Raji (cell line): Measurements from ENCODE around the gene CRHR1.

ENCODE experiments used
- POLR2A ChIP-seq: IDR thresholded peaks from 2 replicates; pipeline ENCODE4 v1.6.1; 2011; ENCODE audit warnings: low read depth, low read length, control low read depth; ENCODE audit not compliant: insufficient read depth

Gene CRHR1

DNA sequence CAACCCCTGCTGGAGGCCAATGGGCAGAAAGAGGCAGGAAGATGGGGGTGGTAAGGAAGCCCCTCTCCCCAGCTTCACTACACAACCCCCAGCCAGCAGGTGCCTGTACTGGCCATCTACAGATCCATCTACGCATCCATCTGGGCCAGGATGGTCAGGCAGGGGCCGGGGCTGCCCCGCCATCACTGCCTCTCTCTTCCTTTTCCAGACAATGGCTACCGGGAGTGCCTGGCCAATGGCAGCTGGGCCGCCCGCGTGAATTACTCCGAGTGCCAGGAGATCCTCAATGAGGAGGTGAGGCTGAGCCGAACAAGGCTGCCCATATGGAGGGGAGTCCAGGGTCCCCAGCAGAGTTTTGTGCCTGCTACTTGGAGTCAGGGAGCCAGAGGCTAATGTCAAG lies 37.0 kb downstream of the CRHR1 start:
- no peak for TF ChIP-seq POLR2A

DNA sequence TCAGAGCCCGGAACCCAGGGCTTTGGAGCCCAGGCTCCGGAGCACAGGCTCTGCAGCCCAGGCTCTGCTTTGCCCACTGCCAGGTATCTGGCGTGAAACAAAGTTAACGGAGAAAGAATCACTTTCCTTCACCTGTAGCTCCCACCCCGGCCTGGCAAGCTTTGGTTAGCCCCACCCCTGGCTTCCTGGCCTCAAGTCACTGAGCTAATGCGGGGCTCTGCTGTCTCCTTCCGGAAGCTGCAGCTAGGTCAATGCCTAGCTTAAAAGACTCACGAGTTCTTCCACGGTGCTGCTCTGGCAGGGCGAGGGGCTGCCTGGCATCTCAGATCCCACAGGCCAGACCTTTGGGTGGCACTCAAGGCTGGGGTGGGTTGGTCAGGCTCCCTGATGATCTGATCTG lies 39.5 kb downstream of the CRHR1 start:
- no peak for TF ChIP-seq POLR2A

DNA sequence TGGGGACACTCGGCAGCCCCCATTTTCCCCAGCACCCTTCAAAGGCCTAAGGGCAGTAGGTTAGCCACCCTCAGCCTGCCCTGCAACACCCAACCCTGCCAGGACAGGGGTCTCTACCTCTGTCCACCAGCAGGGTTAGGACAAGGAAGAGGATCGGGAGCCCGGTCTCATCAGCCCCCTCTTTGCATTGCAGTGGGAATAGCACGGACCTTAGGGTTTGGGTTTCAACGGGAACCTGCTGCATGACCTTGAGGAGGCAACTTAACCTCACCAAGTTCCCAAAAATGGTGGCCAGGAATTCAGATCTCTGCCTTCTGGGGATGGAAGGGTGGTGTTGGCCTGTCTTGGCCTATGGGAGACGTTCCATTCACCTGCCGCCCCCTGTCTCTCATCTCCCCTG lies 40.4 kb downstream of the CRHR1 start:
- TF ChIP-seq POLR2A = no peak

DNA sequence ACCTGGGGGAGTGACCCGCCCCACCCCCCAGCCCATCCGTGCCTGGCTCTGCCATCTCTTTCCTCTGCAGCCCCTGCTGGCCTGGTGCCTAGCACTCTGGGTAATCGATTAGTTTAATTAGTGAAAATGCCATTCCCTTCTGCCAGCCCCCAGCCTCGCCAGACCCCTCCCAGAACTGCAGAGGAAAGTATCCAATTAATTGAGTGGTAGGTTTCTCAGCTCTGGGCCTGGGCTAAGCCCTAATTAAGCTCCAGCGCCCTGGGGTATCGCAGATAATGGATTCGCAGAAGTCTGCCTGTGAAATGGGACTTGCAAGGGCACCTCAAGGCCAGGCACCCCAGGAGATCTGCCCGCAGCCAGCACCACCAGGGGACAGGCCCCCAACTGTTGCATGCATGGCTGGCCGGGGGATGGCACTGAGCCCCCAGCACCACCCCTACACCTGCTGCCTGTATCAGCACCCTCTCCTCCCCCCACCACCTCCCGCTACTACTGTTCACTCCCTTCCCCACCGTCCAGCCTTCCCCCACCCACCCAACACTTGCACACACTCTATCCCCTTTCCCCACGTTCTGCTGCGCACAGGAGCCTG lies 40.9 kb downstream of the CRHR1 start:
- no peak for TF ChIP-seq POLR2A

DNA sequence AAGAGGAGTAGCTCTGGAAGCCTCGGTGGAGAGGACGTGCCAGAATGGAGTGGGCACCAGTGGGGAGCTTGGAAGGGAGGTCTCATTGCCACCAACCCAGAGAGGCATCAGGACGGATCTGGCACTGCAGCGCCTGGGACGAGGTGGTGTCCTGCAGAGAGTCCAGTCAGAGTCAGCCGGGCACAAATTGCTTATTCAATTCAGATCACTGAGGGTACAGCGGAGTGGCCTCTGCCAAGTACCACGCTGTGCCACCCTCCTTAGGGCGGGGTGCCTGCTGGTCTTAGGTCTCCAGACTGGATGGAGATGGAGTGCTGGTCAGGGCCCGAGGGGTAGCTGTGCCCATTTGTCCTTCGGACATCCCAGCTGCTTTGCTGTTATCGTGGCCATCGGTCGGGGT lies 41.7 kb downstream of the CRHR1 start:
- no peak for TF ChIP-seq POLR2A

DNA sequence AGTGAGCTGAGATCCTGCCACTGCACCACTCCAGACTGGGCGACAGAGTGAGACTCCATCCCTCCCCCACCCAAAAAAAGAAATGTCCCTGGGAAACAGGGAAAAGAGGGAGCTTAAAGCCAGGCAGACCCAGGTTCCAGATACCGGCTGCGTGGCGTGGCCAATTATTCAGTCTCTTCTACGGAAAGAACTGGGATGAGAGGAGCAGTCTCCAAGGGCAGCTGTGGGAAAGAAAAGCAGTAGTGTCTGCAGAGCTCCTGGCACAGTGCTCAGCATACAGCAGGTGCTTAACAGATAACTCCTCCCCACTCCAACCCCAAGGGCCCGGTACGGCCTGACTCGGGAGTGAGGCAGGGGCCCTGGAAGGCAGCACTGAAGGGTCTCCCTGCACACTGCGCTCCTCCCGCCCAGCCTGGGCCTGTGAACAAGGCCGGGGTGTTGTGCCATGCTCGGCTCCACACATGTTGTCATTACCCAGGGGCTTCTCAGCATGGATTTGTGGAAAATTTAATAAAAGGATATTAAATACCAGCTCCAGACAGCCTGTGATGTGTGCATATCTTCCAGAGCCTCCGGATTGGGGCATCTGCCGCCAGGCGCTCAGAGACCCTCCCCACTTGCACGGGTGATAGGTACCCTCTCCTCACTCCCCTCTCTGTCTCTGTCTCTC lies 42.9 kb downstream of the CRHR1 start:
- TF ChIP-seq POLR2A = no peak

DNA sequence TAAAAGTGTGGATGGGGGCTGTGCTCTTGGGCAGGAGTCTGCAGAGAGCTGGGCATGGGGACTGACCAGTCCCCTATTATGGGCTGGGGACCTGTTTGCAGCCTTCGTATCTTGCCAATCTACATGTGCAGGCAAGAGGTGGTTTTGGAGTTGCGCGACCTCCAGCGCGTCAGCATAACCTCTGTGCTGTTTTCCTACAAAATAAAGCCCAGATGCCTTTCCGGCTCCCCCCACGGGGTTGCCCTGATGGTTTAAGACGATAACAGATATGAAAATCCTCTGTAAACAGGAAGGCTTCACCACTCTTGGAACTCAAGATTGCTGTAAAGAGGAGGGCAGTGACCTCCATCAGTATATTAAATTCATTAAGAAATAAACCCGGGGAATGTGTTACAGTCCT lies 44.1 kb downstream of the CRHR1 start:
- no peak for TF ChIP-seq POLR2A

DNA sequence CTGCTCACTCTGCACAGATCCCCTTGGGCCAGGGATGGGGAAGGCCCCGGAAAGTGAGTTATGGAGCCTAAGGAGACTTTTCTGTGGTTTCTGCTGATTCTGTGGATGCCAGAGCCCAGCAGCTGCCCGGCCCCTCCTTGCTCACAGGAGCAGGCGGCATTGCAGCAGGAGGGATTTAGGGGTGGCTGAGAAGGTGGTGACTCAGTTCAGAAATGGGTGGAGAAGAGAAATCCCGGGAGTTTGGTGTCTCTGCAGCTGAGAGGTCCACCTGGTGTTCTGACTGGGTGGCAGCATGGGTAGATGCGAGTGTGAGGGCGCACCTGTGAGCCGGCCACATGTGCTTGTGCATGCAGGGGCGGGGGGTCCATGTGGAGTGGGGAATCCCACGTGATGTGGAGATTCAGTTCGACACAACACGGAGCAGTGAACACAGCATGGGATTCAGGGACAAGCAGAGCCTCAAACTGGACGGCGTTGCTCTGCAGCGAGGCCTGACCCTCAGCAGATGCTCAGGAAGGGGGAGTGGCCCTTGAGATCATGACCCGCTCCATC lies 44.5 kb downstream of the CRHR1 start:
- TF ChIP-seq POLR2A = no peak

DNA sequence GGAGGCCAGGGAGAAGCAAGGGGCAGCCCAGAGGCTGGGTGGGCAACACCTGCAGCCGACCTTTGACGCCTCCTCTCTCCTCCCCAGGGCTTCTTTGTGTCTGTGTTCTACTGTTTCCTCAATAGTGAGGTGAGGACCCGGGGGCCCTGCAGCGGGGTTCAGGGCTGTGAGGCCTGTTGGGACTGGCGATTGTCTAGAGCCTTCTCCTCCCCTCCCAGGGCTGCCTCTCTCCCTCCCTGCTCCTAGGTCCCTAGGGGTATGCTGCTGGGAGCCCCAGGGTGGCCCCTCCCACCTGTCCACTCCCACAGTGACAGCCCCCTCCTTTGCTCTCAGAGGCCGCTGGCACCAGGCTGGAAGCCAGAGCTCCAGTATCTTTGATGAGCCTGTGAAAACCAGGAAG lies 49.8 kb downstream of the CRHR1 start:
- no peak for TF ChIP-seq POLR2A

DNA sequence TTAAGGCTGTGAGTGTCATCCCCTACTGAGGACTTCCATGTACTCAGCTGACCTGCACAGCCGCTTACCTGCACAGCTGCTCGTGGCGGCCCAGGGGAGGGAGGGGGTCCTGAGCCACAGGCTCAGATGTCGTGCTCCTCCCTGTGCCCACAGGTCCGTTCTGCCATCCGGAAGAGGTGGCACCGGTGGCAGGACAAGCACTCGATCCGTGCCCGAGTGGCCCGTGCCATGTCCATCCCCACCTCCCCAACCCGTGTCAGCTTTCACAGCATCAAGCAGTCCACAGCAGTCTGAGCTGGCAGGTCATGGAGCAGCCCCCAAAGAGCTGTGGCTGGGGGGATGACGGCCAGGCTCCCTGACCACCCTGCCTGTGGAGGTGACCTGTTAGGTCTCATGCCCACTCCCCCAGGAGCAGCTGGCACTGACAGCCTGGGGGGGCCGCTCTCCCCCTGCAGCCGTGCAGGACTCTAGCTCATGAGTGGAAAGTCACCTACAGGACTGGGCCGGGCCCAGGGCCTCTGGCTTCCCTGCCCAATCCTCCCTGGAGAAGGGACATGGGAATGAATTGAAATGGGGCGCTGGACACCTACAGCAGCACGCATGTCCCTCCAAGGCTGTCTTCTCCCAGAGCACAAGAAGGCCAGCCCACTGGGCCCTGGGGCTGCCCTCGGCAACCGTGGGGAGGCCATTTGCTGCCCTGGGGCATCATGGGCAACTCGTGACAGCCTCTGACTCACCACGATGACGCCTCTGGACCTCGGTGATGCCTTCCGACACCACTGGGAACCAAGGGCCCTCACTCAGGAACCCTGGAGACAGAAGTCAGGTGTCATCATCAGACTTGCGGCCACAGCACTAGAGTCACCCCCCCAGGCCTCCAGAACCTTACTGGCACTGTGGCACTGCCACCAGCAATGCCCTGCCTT lies 50.6 kb downstream of the CRHR1 start:
- TF ChIP-seq POLR2A = no peak

DNA sequence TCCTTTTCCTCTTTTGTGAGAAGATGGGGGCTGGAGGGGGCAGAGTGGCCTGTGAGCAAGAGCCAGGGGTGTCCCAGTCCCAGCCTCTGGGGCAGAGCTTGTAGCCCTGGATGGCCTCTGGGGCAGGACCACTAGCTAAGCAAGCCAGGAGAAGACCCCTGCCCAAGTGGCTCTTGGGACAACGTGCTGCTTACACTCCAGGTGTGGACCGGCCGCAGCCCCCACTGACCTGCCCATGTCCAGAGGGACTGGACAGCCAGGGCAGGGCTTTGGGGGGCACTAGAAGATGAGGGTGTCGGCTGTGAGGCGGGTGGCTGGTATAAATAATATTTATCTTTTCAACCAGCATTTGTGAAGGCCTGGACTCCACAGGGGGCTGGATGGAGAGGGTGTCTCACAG lies 51.4 kb downstream of the CRHR1 start:
- no peak for TF ChIP-seq POLR2A

DNA sequence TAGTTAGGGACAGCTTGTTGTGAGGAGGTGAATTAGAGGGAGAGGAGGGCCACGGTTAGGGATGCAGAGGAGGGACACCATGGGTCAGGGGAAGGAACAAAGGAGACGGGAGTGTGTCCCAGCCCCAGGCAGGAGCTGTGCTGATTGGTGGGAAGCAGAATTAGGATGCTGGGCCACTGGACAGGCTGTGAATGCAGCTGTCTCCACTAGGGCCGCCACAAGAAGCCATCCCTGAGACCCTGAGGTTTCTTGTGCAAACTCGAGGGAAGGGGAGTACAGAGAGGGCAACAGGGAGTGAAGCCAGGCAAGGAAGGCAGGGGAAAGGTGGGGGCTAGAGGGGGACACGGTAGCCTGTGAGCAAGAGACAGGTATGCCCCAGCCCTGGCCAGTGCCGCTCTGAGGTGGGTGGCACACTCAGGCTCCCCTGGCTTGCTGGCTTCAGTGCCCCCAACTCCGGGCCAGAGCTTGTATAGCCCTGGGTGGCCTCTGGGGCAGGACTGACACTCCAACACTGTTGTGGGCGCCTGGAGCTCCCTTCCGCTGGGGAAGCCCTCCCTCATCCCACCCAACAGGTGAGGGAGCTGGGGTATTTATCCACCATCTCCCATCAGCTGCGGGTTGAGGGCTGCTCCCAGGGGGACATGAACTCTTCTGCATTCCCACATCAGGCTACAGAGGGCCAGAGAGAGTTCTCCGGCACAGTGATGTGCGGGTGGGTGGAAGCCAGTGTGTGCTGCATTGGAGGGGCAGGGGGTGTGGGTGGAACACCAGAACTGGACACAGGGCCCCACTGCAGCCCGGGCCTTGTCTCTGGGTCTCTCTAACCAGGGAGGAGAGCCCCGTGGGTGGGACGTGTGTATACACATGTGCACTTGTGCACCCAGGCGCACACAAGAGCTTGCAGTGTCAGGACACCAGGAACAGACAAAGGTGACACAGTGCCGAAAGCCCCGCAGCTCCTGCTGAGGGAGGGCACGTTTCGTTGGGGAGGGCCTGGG lies 52.2 kb downstream of the CRHR1 start:
- TF ChIP-seq POLR2A = no peak

DNA sequence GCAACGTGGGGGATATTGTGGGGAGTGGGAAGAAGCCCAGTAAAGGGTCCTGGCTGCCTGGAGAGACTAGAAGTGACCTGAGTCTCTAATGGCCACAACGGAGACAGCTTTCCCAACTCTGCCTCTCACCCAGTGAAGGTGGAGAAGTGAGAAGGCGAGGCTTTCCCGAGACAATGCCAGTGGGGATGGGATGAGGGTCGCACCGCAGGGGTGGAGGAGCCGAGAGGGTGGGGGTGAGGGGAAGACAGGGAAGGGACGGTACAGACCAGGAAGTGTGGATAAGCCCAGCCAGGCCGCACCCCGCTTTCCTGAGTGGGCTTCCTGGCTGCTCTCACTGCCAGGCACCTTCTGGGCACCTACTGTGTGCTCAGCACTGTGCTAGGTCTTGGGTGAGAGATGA lies 53.1 kb downstream of the CRHR1 start:
- TF ChIP-seq POLR2A = no peak

DNA sequence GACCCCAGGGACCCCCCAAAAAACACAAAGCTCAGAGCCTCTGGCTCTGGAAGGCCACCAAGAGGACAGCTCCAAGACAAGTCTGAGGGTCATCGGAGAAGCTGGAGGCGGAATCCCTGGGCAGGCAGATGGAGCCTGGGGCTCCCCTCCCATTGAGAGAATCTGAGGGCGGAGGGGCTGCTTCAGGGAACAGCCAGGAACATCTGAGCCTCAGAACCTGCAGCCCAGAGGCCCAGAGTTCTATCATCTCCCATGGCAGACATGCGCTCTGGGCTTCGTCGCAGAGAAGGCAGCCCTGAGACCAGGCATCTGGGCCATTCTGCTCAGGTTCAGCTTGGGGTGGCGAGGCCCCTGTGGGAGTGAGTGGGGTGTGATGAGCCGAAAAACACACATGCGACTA lies 53.5 kb downstream of the CRHR1 start:
- TF ChIP-seq POLR2A = no peak
